HG03045 (cell line): Measurements from ENCODE around the gene ERC1.
"Not testable (repeated sequence)": the region's sequence is repeated elsewhere in the genome, so short reads cannot be mapped to it uniquely, and the experiment has no call there.

Experiments
- ATAC-seq: cut with Tn5 transposase; IDR thresholded peaks from one replicate; pipeline ENCODE4 v1.9.1; 2021; ENCODE audit warnings: mild to moderate bottlenecking, moderate library complexity; ENCODE audit not compliant: unreplicated experiment

The ERC1 gene

DNA sequence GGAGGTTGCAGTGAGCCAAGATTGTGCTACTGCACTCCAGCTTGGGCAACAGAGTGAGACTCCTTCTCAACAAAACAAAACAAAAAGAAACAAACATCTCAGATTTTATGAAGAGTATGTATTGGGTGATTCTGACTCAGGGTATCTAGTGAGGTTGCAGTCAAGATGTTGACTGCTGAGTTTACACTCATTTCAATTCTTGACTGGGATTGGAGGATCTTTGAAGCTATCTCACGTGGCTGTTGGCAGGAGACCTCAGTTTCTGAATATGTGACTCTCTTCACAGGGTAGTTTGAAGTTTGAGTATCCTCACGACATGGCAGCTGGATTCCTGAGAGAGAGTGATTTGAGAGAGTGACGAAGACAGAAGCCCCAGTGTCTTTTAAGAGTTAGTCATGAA lies 29.4 kb downstream of the ERC1 start:
- no peak for ATAC-seq

DNA sequence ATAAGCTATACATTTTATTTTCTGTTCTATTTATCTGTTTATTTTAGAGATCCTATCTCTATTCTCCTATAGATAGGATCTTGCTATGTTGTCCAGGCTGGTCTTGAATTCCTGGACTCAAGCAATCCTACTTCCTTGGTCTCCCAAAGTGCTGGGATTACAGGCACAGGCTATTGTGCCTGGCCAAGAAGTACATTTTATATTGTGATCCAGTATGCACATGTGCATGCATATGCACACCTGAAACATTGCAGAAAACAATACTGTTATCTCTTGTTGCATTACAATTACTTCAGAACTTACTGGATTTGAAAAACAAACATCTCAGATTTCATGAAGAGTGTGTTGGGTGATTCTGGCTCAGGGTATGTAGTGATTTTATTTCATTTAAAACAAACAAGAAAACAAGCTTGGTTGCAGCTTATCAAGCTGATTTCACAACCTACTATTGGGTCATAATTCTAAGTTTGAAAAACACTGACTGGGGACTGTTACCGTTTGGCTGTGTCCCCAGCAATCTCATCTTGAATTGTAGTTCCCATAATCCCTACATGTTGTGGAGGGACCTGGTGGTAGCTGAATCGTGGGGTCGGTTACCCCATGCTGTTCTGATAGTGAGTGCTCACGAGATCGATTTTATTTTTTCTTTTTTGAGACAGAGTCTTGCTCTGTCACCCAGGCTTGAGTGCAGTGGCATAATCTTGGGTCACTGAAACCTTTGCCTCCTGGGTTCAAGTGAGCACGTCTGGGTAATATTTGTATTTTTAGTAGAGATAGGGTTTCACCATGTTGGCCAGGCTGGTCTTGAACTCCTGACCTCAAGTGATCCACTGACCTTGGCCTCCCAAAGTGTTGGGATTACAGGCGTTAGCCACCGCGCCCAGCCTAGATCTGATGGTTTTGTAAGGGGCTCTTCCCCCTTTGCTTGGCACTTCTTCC lies 31.3 kb downstream of the ERC1 start:
- ATAC-seq = no peak

DNA sequence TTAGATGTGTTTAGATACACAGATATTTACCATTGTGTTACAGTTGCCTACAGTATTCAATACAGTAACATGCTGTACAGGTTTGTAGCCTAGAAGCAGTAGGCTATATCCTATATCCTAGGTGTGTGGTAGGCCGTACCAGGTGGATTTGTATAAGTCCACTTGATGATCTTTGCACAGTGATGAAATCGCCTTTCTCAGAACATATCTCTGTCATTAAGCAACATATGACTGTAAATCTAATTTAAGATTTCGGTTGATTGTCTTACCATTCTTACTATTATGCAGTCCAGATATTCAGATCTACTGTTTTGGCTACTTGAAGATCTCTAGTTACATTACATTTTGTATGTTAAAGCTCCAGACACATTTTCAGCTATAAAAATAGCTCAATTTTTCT lies 39.8 kb downstream of the ERC1 start:
- ATAC-seq = no peak

DNA sequence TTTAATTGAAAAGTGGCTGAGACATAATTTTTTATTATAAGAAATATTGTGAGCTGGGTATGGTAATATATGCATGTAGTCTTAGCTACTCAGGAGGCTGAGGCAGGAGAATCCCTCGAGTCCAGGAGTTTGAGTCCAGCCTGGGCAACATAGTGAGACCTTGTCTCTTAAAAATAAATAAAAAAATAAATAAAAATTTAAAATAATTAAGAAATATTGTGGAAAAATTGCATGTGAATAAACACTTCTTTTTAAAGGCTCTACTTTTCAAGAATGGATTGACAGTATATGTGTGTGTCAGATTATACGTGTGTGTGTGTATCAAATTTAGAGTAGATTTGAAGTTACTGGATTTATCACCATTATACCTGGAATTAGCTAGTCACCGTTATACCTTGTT lies 43.2 kb downstream of the ERC1 start:
- no peak for ATAC-seq

- ATAC-seq = no peak
Observed at GRCh38 chr12:1034751-1035457, 43.9 kb downstream of the ERC1 start.

DNA sequence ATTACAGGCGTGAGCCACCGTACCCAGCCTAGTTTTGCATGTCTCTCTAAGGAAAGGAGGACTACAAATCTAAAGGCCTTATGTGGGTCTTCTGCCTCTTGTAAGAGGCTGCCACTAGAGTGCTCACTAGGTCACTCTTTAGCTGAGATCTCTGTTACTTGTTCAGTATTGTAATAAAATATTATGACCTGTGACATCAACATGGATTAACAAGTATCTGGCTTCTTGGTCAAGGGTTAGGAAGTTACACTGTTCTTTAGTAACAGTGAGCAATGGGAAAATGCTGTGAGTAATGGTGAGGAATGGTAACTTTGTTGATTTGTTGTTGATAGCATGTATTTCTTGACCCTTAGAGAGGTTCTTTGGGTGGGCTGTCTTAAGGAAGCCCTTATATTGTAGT lies 50.5 kb downstream of the ERC1 start:
- ATAC-seq = no peak

GRCh38 chr12:1044199-1044598 lies 53.2 kb downstream of the ERC1 start:
- ATAC-seq = no peak

GRCh38 chr12:1044696-1045095 lies 53.7 kb downstream of the ERC1 start:
- ATAC-seq = no peak

GRCh38 chr12:1046727-1047126 lies 55.7 kb downstream of the ERC1 start:
- no peak for ATAC-seq

- ATAC-seq = no peak
Observed at GRCh38 chr12:1047898-1048660, 57.1 kb downstream of the ERC1 start.

DNA sequence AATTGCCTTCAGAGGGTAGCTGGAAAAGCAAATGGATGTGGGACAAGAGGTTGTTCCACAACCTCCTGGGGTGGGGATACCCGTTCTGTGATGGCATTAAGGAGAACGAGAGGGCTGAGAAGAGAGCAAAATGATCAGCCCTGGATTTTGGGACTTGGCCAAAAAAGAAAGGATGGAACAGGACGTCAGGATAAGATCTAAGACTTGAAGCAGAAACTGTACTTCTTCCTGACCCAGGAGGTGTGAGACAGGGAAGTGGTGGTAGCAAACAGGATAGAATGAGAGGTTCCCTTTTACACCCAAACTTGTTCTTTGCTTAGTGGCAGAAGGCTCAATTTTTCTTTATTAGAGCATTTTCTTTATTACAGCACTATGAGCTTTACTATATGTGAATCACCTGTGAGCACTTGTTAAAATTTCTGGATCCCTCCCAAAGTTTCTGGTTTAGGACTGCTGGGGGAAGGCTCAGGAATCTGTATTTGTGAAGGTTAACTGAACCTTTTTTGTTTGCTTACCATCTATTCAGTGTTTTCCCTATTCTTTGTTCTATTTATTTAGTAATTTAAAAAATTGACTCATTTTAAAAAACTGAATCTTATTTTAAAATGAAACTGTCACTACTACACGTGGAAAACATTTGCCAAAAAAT lies 59.2 kb downstream of the ERC1 start:
- no peak for ATAC-seq

GRCh38 chr12:1051672-1052071 lies 60.6 kb downstream of the ERC1 start:
- ATAC-seq = not testable (repeated sequence)

- ATAC-seq = no peak
Observed at GRCh38 chr12:1053690-1054089, 62.7 kb downstream of the ERC1 start.

GRCh38 chr12:1054117-1054870 lies 63.3 kb downstream of the ERC1 start:
- ATAC-seq = no peak

DNA sequence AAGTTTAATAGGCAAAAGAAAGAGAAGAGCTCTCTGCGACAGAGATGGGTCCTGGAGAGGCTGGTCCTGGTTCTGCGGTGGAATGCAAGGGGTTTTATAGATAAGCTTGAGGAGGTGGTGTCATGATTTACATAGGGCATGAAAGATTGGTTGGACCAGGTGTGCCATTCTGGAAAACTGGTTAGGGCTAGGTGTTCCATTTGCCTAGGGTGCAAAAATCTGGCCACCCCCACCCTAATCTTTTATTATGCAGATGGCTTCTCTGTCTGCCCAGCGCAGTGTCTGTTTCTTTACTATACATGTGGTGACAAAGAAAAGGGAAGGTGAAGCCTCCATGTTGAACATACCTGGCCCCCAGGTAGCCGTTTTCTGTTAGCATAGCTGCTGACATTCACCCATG lies 65.4 kb downstream of the ERC1 start:
- ATAC-seq = no peak

DNA sequence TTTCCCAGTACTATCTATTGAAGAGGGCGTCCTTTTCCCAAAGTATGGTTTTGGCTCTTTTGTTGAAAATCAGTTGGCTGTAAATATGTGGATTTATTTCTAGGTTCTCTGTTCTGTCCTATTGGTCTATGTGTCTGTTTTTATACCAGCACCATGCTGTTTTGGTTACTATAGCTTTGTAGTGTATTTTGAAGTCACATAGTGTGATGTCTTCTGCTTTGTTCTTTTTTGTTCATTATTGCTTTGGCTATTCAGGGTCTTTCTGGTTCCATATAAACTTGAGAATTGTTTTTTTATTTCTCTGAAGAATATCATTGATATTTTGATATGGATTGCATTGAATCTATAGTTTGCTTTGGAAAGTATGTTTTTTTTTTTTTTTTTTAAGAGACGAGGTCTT lies 67.4 kb downstream of the ERC1 start:
- ATAC-seq = no peak

- no peak for ATAC-seq
Observed at GRCh38 chr12:1059162-1059561, 68.1 kb downstream of the ERC1 start.

GRCh38 chr12:1063852-1064251 lies 72.8 kb downstream of the ERC1 start:
- ATAC-seq = no peak

GRCh38 chr12:1064317-1064716 lies 73.3 kb downstream of the ERC1 start:
- no peak for ATAC-seq

- ATAC-seq = no peak
Observed at GRCh38 chr12:1065629-1066028, 74.6 kb downstream of the ERC1 start.
